ENCODE data around the gene XKRX. TPM values are rescaled to one million over a fixed set of nuclear protein-coding genes. Genes with fewer than 3 reads are reported as not detected.

XKRX gene
- total RNA-seq, 3 donors from 2014 or later: 0.08 to 0.16 (median 0.14) TPM

- H3K4me3 Mint-ChIP-seq: peak overlapping the region; percentile 10
- H3K9me3 Mint-ChIP-seq: peaks cover 5% of the 10 kb centered on the region
- no peaks in the 10 kb centered on the region for H3K27me3 Mint-ChIP-seq (ENCODE audit: low read depth)
- H3K4me1 Mint-ChIP-seq (ENCODE audit: low read depth): peaks cover 16% of the 10 kb centered on the region
- ATAC-seq (peak; percentile 49 to 79), DNase-seq (no peak)
- no peaks in the 10 kb centered on the region for H3K36me3 Mint-ChIP-seq (ENCODE audit: insufficient read depth)
Observed at GRCh38 chrX:100931218-100931924, 2.7 kb upstream of the XKRX start.

GRCh38 chrX:100926453-100926852 is 2.3 kb downstream of the XKRX start:
- Mint-ChIP-seq H3K36me3 (ENCODE audit: insufficient read depth) (no peaks in the 10 kb centered on the region), H3K4me1 (ENCODE audit: low read depth) (peaks cover 23% of the 10 kb centered on the region), H3K4me3 (no peak overlapping the region), H3K27me3 (ENCODE audit: low read depth) (no peaks in the 10 kb centered on the region), H3K9me3 (peaks cover 3% of the 10 kb centered on the region)
- DNase-seq: no peak
- ATAC-seq: no peak

DNA sequence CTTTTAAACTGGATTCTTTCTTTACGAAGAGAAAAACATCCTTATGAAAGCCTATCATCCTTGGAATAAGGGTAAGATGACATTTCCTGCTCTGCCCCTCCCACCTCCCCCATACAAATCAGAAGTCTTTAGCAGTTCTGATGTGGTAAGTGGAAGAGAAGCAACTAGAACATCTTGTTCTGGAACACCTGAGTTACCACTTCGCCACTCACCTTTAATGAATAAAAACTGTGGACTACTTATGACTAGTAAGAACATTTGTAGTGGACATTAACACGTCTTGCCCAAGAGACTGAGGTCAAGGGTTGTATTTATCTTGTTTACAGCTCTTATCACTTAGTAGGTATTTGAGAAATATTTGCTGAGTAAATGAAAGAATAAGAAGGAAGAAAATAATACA is 4.3 kb downstream of the XKRX start:
- peaks cover 13% of the 10 kb centered on the region for H3K4me1 Mint-ChIP-seq (ENCODE audit: low read depth)
- no peaks in the 10 kb centered on the region for H3K9me3 Mint-ChIP-seq
- H3K4me3 Mint-ChIP-seq: no peak overlapping the region
- no peak for DNase-seq
- no peak for ATAC-seq
- H3K27me3 Mint-ChIP-seq (ENCODE audit: low read depth): no peaks in the 10 kb centered on the region
- H3K36me3 Mint-ChIP-seq (ENCODE audit: insufficient read depth): no peaks in the 10 kb centered on the region

DNA sequence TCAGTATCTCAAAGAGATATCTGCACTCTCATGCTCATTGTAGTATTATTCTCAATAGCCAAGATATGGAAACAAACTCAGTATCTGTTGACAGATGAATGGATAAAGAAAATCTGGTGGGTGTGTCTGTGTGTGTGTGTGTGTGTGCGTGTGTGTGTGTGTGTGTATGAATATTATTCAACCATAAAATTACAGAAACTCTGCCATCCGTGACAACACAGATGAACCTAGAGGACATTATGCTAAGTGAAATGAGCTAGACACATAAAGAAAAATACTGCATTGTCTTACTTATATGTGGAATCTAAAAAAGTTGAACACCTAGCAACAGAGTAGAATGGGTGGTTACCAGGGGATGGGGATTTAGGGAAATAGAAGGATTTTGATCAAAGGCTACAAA is 13.2 kb downstream of the XKRX start:
- DNase-seq (no peak), ATAC-seq (no peak)
- H3K4me1 Mint-ChIP-seq (ENCODE audit: low read depth): no peaks in the 10 kb centered on the region

GRCh38 chrX:100913111-100913510 is 15.6 kb downstream of the XKRX start:
- Mint-ChIP-seq H3K36me3 (ENCODE audit: insufficient read depth) (no peaks in the 10 kb centered on the region), H3K27me3 (ENCODE audit: low read depth) (no peaks in the 10 kb centered on the region), H3K4me3 (no peak overlapping the region), H3K4me1 (ENCODE audit: low read depth) (no peaks in the 10 kb centered on the region), H3K9me3 (no peaks in the 10 kb centered on the region)
- ATAC-seq: no peak
- no peak for DNase-seq

More for the DNA sequence above, 13.2 kb downstream of the XKRX start:
- no peaks in the 10 kb centered on the region for H3K27me3 Mint-ChIP-seq (ENCODE audit: low read depth)
- H3K9me3 Mint-ChIP-seq: no peaks in the 10 kb centered on the region
- no peak overlapping the region for H3K4me3 Mint-ChIP-seq
- H3K36me3 Mint-ChIP-seq (ENCODE audit: insufficient read depth): no peaks in the 10 kb centered on the region

- H3K9me3 Mint-ChIP-seq: no peaks in the 10 kb centered on the region
- H3K4me1 Mint-ChIP-seq (ENCODE audit: low read depth): no peaks in the 10 kb centered on the region
- H3K4me3 Mint-ChIP-seq: no peak overlapping the region
- H3K36me3 Mint-ChIP-seq (ENCODE audit: insufficient read depth): no peaks in the 10 kb centered on the region
- ATAC-seq (no peak), DNase-seq (no peak)
- no peaks in the 10 kb centered on the region for H3K27me3 Mint-ChIP-seq (ENCODE audit: low read depth)
Observed at GRCh38 chrX:100911731-100912130, 17.0 kb downstream of the XKRX start.

- no peaks in the 10 kb centered on the region for H3K9me3 Mint-ChIP-seq
- no peaks in the 10 kb centered on the region for H3K36me3 Mint-ChIP-seq (ENCODE audit: insufficient read depth)
- no peaks in the 10 kb centered on the region for H3K27me3 Mint-ChIP-seq (ENCODE audit: low read depth)
- DNase-seq (no peak), ATAC-seq (no peak)
- H3K4me1 Mint-ChIP-seq (ENCODE audit: low read depth): no peaks in the 10 kb centered on the region
- no peak overlapping the region for H3K4me3 Mint-ChIP-seq
Observed at GRCh38 chrX:100905620-100906019, 23.1 kb downstream of the XKRX start.

- no peak for ATAC-seq
- no peak overlapping the region for H3K4me3 Mint-ChIP-seq
Observed at GRCh38 chrX:100904433-100904832, 24.3 kb downstream of the XKRX start.

DNA sequence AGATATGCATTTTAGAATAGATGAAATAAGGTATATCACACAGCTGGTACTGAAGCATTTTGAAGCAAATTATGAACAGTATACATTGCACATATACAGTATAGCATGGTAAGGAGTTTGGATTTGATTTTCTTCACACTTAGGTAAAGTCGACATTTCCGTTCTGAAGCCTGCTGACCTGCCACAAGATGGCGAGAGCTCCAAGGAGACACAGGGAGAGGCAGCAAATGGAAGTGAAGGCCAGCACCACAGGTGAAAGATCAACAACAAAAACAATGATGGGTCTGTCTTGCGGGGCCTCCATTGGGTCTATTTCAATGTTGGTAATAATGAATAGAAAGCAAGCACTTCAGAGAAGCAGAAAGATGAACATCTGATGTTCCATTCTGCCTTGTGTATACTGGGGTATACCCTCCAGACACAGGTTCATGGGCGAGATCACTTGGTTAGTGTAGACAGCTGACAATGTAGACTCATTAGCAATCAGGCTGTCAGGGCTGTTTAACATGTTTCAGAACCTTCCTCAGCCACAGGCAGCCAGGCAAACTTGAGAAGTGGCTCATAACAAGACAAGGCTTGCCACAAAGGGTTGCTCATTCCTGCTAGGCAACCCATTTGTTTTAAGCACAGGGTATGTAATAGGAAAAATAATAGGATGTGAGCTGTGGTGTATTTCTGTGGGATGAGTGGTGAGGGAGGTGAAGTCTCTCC is 33.2 kb downstream of the XKRX start:
- ATAC-seq (peak in 1 of 2 donors; percentile 38), DNase-seq (no peak)
- no peaks in the 10 kb centered on the region for H3K36me3 Mint-ChIP-seq (ENCODE audit: insufficient read depth)
- no peaks in the 10 kb centered on the region for H3K27me3 Mint-ChIP-seq (ENCODE audit: low read depth)
- no peaks in the 10 kb centered on the region for H3K4me1 Mint-ChIP-seq (ENCODE audit: low read depth)
- no peaks in the 10 kb centered on the region for H3K9me3 Mint-ChIP-seq
- H3K4me3 Mint-ChIP-seq: no peak overlapping the region

More at GRCh38 chrX:100904433-100904832, 24.3 kb downstream of the XKRX start:
- Mint-ChIP-seq H3K9me3 (no peaks in the 10 kb centered on the region), H3K36me3 (ENCODE audit: insufficient read depth) (no peaks in the 10 kb centered on the region), H3K4me1 (ENCODE audit: low read depth) (no peaks in the 10 kb centered on the region), H3K27me3 (ENCODE audit: low read depth) (no peaks in the 10 kb centered on the region)
- DNase-seq: no peak

GRCh38 chrX:100883654-100884053 is 45.1 kb downstream of the XKRX start:
- no peaks in the 10 kb centered on the region for H3K27me3 Mint-ChIP-seq (ENCODE audit: low read depth)
- no peaks in the 10 kb centered on the region for H3K9me3 Mint-ChIP-seq
- H3K36me3 Mint-ChIP-seq (ENCODE audit: insufficient read depth): no peaks in the 10 kb centered on the region
- DNase-seq (no peak), ATAC-seq (no peak)
- H3K4me1 Mint-ChIP-seq (ENCODE audit: low read depth): peaks cover 3% of the 10 kb centered on the region
- no peak overlapping the region for H3K4me3 Mint-ChIP-seq

- Mint-ChIP-seq H3K27me3 (ENCODE audit: low read depth) (peaks cover 3% of the 10 kb centered on the region), H3K4me3 (no peak overlapping the region), H3K9me3 (no peaks in the 10 kb centered on the region), H3K4me1 (ENCODE audit: low read depth) (peaks cover 3% of the 10 kb centered on the region), H3K36me3 (ENCODE audit: insufficient read depth) (no peaks in the 10 kb centered on the region)
- DNase-seq (no peak), ATAC-seq (no peak)
Observed at GRCh38 chrX:100880368-100880767, 48.3 kb downstream of the XKRX start.

DNA sequence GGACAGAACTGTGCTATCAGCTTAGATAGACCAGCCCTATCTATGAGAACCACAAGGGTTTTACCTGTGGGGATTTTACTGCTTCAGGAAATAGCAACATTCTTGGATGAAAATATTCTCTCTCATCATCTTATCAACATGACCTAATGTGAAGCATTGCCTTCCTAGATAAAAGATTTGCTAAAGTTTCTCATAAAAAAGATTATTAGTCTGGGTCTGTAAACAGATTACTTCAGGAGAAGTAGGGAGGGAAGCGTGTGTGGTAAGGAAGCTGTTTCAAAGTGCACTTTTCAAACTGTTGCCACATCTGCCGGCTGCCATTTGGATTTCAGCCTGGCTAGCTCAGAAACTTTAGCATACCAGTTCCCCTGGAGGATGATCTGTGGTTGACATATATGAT is 54.4 kb downstream of the XKRX start, which contains the start of gene NOX1:
NOX1 (minus strand) TSS at position 35 of the 400 bp plus-strand sequence. CDS start 220 bp downstream, outside the sequence.
- no peaks in the 10 kb centered on the region for H3K4me1 Mint-ChIP-seq (ENCODE audit: low read depth)
- H3K4me3 Mint-ChIP-seq: no peak within 1 kb of the TSS
- peaks cover 3% of the 10 kb centered on the region for H3K27me3 Mint-ChIP-seq (ENCODE audit: low read depth)
- DNase-seq (no peak), ATAC-seq (no peak)
- H3K36me3 Mint-ChIP-seq (ENCODE audit: insufficient read depth): no peaks in the 10 kb centered on the region
- no peaks in the 10 kb centered on the region for H3K9me3 Mint-ChIP-seq

- DNase-seq (no peak), ATAC-seq (no peak)
- Mint-ChIP-seq H3K27me3 (ENCODE audit: low read depth) (no peaks in the 10 kb centered on the region), H3K9me3 (no peaks in the 10 kb centered on the region), H3K4me3 (no peak overlapping the region), H3K4me1 (ENCODE audit: low read depth) (no peaks in the 10 kb centered on the region), H3K36me3 (ENCODE audit: insufficient read depth) (no peaks in the 10 kb centered on the region)
Observed at GRCh38 chrX:100871594-100872560, 56.8 kb downstream of the XKRX start.

- H3K4me3 Mint-ChIP-seq: no peak overlapping the region
- no peaks in the 10 kb centered on the region for H3K36me3 Mint-ChIP-seq (ENCODE audit: insufficient read depth)
- H3K4me1 Mint-ChIP-seq (ENCODE audit: low read depth): no peaks in the 10 kb centered on the region
- no peaks in the 10 kb centered on the region for H3K27me3 Mint-ChIP-seq (ENCODE audit: low read depth)
- no peaks in the 10 kb centered on the region for H3K9me3 Mint-ChIP-seq
- no peak for DNase-seq
- ATAC-seq: no peak
Observed at GRCh38 chrX:100870527-100870926, 58.2 kb downstream of the XKRX start.
